Keratinocyte (primary cell): ENCODE results near the gene TPPP3.

ENCODE experiments used
- CTCF ChIP-seq, 3 experiments: IDR thresholded peaks in 1 of 3; conservative IDR thresholded peaks in 1 of 3; optimal IDR thresholded peaks in 1 of 3; 2 replicates in 2 of 3; 3 replicates in 1 of 3; pipeline versions ENCODE3 to v1.5.1; 2011; ENCODE audit warnings: low read length in 3 of 3, mild to moderate bottlenecking in 3 of 3, moderate library complexity in 2 of 3, control low read depth in 1 of 3, inconsistent platforms in 1 of 3; ENCODE audit not compliant: insufficient read depth in 2 of 3; ENCODE audit errors: extremely low read depth in 1 of 3
- EZH2 ChIP-seq: IDR thresholded peaks from one replicate; pipeline ENCODE4 v1.6.1; 2012; ENCODE audit warnings: inconsistent platforms, mild to moderate bottlenecking, low read length, moderate library complexity

DNA sequence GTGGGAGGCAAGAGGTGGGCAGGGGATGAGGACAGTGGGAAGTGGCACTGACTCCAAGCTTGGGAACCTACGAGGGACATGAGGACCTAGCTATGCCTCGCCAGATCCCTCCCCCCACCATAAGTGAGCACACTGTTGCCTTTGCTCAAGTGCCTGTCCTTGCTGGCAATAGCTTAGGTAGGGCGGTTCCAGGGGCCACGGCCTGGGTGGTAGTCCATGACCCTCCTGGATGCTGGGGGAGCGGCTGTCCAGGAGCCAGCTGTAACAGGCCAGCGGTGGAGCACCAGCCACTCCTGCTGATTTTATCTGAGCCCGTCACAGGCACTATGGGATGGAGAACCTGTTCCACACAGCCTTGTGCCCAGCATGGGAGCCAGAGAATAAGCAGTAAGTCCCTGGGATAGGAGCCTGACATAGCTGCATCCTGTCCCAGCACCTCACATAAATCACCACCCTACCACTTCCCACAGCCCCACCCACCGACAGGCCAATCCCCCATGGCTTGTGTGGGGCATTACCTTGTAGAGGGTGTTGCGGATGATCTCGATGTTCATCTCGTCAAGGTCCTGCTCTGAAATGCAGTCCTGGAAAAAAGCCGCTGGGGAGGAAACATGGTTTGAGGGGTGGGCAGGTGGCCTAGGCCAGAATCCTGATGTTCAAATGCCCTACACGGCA is 49.4 kb upstream of the TPPP3 start:
- TF ChIP-seq CTCF (optimal IDR thresholded peaks at IDR 0.05 in 1 of 3, IDR thresholded peaks at IDR 0.05 in 1 of 3, conservative IDR thresholded peaks at IDR 0.05 in 1 of 3; ENCODE audit: extremely low read depth in 1 of 3, insufficient read depth in 2 of 3, low read length in 3 of 3) (no peak), EZH2 (no peak)
